HEK293 (cell line): ENCODE data around the gene EHD2.
A peak's percentile ranks its signal among the peaks of the same experiment; 100 is the strongest.

Source experiments
- AEBP2 ChIP-seq: fragments of 450-650 bp; formaldehyde crosslinking; IDR thresholded peaks from 2 replicates; pipeline ENCODE4 v1.5.1; 2016; ENCODE audit warnings: missing biosample characterization, missing genetic modification characterization, borderline replicate concordance
- INSM2 ChIP-seq: fragments of 450-650 bp; formaldehyde crosslinking; IDR thresholded peaks from 2 replicates; pipeline ENCODE4 v1.5.1; 2016; ENCODE audit warnings: missing biosample characterization, missing genetic modification characterization
- KLF1 ChIP-seq: fragments of 450-650 bp; formaldehyde crosslinking; IDR thresholded peaks from 2 replicates; pipeline ENCODE4 v1.5.1; 2016; ENCODE audit warnings: missing biosample characterization, missing genetic modification characterization
- KLF9 ChIP-seq: fragments of 450-650 bp; formaldehyde crosslinking; IDR thresholded peaks from 2 replicates; pipeline ENCODE4 v1.5.1; 2016; ENCODE audit warnings: missing biosample characterization, missing genetic modification characterization, low read depth
- PRDM6 ChIP-seq: fragments of 450-650 bp; formaldehyde crosslinking; IDR thresholded peaks from 2 replicates; pipeline ENCODE4 v1.5.1; 2017; ENCODE audit warnings: missing biosample characterization, missing genetic modification characterization
- RBAK ChIP-seq: fragments of 450-650 bp; formaldehyde crosslinking; IDR thresholded peaks from 2 replicates; pipeline ENCODE4 v1.5.1; 2016; ENCODE audit warnings: missing biosample characterization, missing genetic modification characterization
- SCRT2 ChIP-seq: fragments of 450-650 bp; formaldehyde crosslinking; IDR thresholded peaks from 2 replicates; pipeline ENCODE4 v1.5.1; 2016; ENCODE audit warnings: missing biosample characterization, missing genetic modification characterization
- TCF7L2 ChIP-seq: IDR thresholded peaks from 2 replicates; pipeline ENCODE4 v1.6.1; 2011; ENCODE audit warnings: low read depth, mild to moderate bottlenecking, inconsistent platforms, low read length, moderate library complexity, borderline replicate concordance
- WT1 ChIP-seq: fragments of 450-650 bp; formaldehyde crosslinking; IDR thresholded peaks from 2 replicates; pipeline ENCODE4 v1.5.1; 2016; ENCODE audit warnings: missing biosample characterization, missing genetic modification characterization
- ZBTB17 ChIP-seq: fragments of 450-650 bp; formaldehyde crosslinking; IDR thresholded peaks from 2 replicates; pipeline ENCODE4 v1.5.1; 2016; ENCODE audit warnings: missing biosample characterization, missing genetic modification characterization
- ZBTB20 ChIP-seq: fragments of 450-650 bp; formaldehyde crosslinking; IDR thresholded peaks from 2 replicates; pipeline ENCODE4 v1.5.1; 2016; ENCODE audit warnings: missing biosample characterization, missing genetic modification characterization
- ZBTB6 ChIP-seq: fragments of 450-650 bp; formaldehyde crosslinking; IDR thresholded peaks from 2 replicates; pipeline ENCODE4 v1.5.1; 2017; ENCODE audit warnings: missing biosample characterization, missing genetic modification characterization
- ZBTB7A ChIP-seq: fragments of 450-650 bp; formaldehyde crosslinking; IDR thresholded peaks from 2 replicates; pipeline ENCODE4 v1.5.1; 2016; ENCODE audit warnings: low read depth, missing biosample characterization, missing genetic modification characterization
- ZBTB8A ChIP-seq: fragments of 450-650 bp; formaldehyde crosslinking; IDR thresholded peaks from 2 replicates; pipeline ENCODE4 v1.5.1; 2016; ENCODE audit warnings: missing biosample characterization, missing genetic modification characterization
- ZNF10 ChIP-seq: fragments of 450-650 bp; formaldehyde crosslinking; IDR thresholded peaks from 2 replicates; pipeline ENCODE4 v1.5.1; 2017; ENCODE audit warnings: missing biosample characterization, missing genetic modification characterization
- ZNF121 ChIP-seq: fragments of 450-650 bp; formaldehyde crosslinking; IDR thresholded peaks from 2 replicates; pipeline ENCODE4 v1.5.1; 2016; ENCODE audit warnings: missing biosample characterization, missing genetic modification characterization
- ZNF157 ChIP-seq: fragments of 450-650 bp; formaldehyde crosslinking; IDR thresholded peaks from 2 replicates; pipeline ENCODE4 v1.5.1; 2016; ENCODE audit warnings: missing biosample characterization, missing genetic modification characterization
- ZNF2 ChIP-seq: fragments of 450-650 bp; formaldehyde crosslinking; IDR thresholded peaks from 2 replicates; pipeline ENCODE4 v1.5.1; 2016; ENCODE audit warnings: missing biosample characterization, missing genetic modification characterization
- ZNF202 ChIP-seq: fragments of 450-650 bp; formaldehyde crosslinking; IDR thresholded peaks from 2 replicates; pipeline ENCODE4 v1.5.1; 2016; ENCODE audit warnings: missing biosample characterization, missing genetic modification characterization, borderline replicate concordance
- ZNF214 ChIP-seq: fragments of 450-650 bp; formaldehyde crosslinking; IDR thresholded peaks from 2 replicates; pipeline ENCODE4 v1.5.1; 2017; ENCODE audit warnings: missing biosample characterization, mild to moderate bottlenecking, missing genetic modification characterization, borderline replicate concordance
- ZNF223 ChIP-seq: fragments of 450-650 bp; formaldehyde crosslinking; IDR thresholded peaks from 2 replicates; pipeline ENCODE4 v1.5.1; 2016; ENCODE audit warnings: missing biosample characterization, missing genetic modification characterization
- ZNF239 ChIP-seq: fragments of 450-650 bp; formaldehyde crosslinking; IDR thresholded peaks from 2 replicates; pipeline ENCODE4 v1.5.1; 2016; ENCODE audit warnings: missing biosample characterization, missing genetic modification characterization
- ZNF274 ChIP-seq, 2 experiments: fragments of 200-500 bp in 1 of 2; fragments of 450-650 bp in 1 of 2; sonication (Bioruptor generic) in 1 of 2; formaldehyde crosslinking in 1 of 2; IDR thresholded peaks; 2 replicates each; pipeline versions ENCODE4 v1.5.1 to v1.6.1; 2014 to 2016; ENCODE audit warnings: borderline replicate concordance in 1 of 2, inconsistent platforms in 1 of 2, low read length in 1 of 2, missing biosample characterization in 1 of 2, missing genetic modification characterization in 1 of 2
- ZNF398 ChIP-seq: fragments of 450-650 bp; formaldehyde crosslinking; IDR thresholded peaks from 2 replicates; pipeline ENCODE4 v1.5.1; 2017; ENCODE audit warnings: missing biosample characterization, missing genetic modification characterization
- ZNF423 ChIP-seq: fragments of 450-650 bp; formaldehyde crosslinking; IDR thresholded peaks from 2 replicates; pipeline ENCODE4 v1.5.1; 2016; ENCODE audit warnings: missing biosample characterization, missing genetic modification characterization
- ZNF473 ChIP-seq: fragments of 450-650 bp; formaldehyde crosslinking; IDR thresholded peaks from 2 replicates; pipeline ENCODE4 v1.5.1; 2017; ENCODE audit warnings: missing biosample characterization, missing genetic modification characterization
- ZNF514 ChIP-seq: fragments of 450-650 bp; formaldehyde crosslinking; IDR thresholded peaks from 2 replicates; pipeline ENCODE4 v1.5.1; 2016; ENCODE audit warnings: missing biosample characterization, missing genetic modification characterization
- ZNF544 ChIP-seq: fragments of 450-650 bp; formaldehyde crosslinking; IDR thresholded peaks from 2 replicates; pipeline ENCODE4 v1.5.0; 2017; ENCODE audit warnings: missing biosample characterization, missing genetic modification characterization
- ZNF571 ChIP-seq: fragments of 450-650 bp; formaldehyde crosslinking; IDR thresholded peaks from 2 replicates; pipeline ENCODE4 v1.5.0; 2017; ENCODE audit warnings: missing biosample characterization, missing genetic modification characterization
- ZNF626 ChIP-seq: fragments of 450-650 bp; sonication (Bioruptor Pico); formaldehyde crosslinking; IDR thresholded peaks from 2 replicates; pipeline ENCODE4 v1.5.1; 2018; ENCODE audit warnings: missing biosample characterization, missing genetic modification characterization, inconsistent platforms
- ZNF629 ChIP-seq: fragments of 450-650 bp; formaldehyde crosslinking; IDR thresholded peaks from 2 replicates; pipeline ENCODE4 v1.5.1; 2017; ENCODE audit warnings: missing biosample characterization, missing genetic modification characterization
- ZNF670 ChIP-seq: fragments of 450-650 bp; formaldehyde crosslinking; IDR thresholded peaks from 2 replicates; pipeline ENCODE4 v1.5.1; 2016; ENCODE audit warnings: missing biosample characterization, missing genetic modification characterization, low read depth
- ZNF701 ChIP-seq: fragments of 450-650 bp; formaldehyde crosslinking; IDR thresholded peaks from 2 replicates; pipeline ENCODE4 v1.5.1; 2016; ENCODE audit warnings: missing biosample characterization, missing genetic modification characterization
- ZNF777 ChIP-seq: fragments of 450-650 bp; formaldehyde crosslinking; IDR thresholded peaks from 2 replicates; pipeline ENCODE4 v1.5.1; 2017; ENCODE audit warnings: missing biosample characterization, missing genetic modification characterization, borderline replicate concordance
- ZNF785 ChIP-seq: fragments of 450-650 bp; formaldehyde crosslinking; IDR thresholded peaks from 2 replicates; pipeline ENCODE4 v1.5.1; 2016; ENCODE audit warnings: missing biosample characterization, missing genetic modification characterization
- ZNF837 ChIP-seq: fragments of 450-650 bp; formaldehyde crosslinking; IDR thresholded peaks from 2 replicates; pipeline ENCODE4 v1.5.1; 2016; ENCODE audit warnings: missing biosample characterization, missing genetic modification characterization

The EHD2 gene

GRCh38 chr19:47776568-47776967 is 63.3 kb downstream of the EHD2 start (continued):
- TF ChIP-seq ZNF514 (tag by site-specific recombination) (no peak), ZNF785 (tag by site-specific recombination) (no peak), ZNF214 (tag by site-specific recombination) (no peak), ZNF398 (tag by site-specific recombination) (no peak), ZBTB8A (tag by site-specific recombination) (no peak), ZBTB20 (tag by site-specific recombination) (no peak), INSM2 (no peak), ZBTB17 (peak; percentile 29), KLF9 (tag by site-specific recombination) (no peak), ZNF837 (tag by site-specific recombination) (no peak), PRDM6 (tag by site-specific recombination) (no peak), AEBP2 (tag by site-specific recombination) (no peak), ZNF701 (tag by site-specific recombination) (no peak), ZBTB7A (no peak), ZBTB6 (tag by site-specific recombination) (no peak), ZNF423 (tag by site-specific recombination) (no peak), ZNF10 (peak; percentile 54; the same call in 1 of the 2 replicates), ZNF2 (tag by site-specific recombination) (no peak), ZNF629 (tag by site-specific recombination) (no peak), RBAK (tag by site-specific recombination) (no peak), TCF7L2 (no peak), ZNF239 (tag by site-specific recombination) (no peak), ZNF274 (IDR thresholded peaks at IDR 0.05; ENCODE audit: low read length) (no peak), ZNF274 (tag by site-specific recombination; IDR thresholded peaks at IDR 0.05; ENCODE audit: borderline replicate concordance) (no peak), ZNF571 (tag by site-specific recombination) (no peak), ZNF777 (no peak), ZNF223 (tag by site-specific recombination) (no peak), ZNF157 (no peak), ZNF202 (no peak), ZNF473 (no peak), KLF1 (peak; percentile 38), ZNF670 (tag by site-specific recombination) (no peak), ZNF121 (no peak), SCRT2 (tag by site-specific recombination) (peak; percentile 70), ZNF626 (no peak), ZNF544 (tag by site-specific recombination) (no peak), WT1 (tag by site-specific recombination) (peak; percentile 69)
